Measurements from ENCODE around the gene ATPAF1. TPM values are rescaled to one million over a fixed set of nuclear protein-coding genes. Genes with fewer than 3 reads are reported as not detected.

The ATPAF1 gene
- total RNA-seq, 1 donor, result 53.6 TPM

- no peak overlapping the region for H3K4me2 ChIP-seq (ENCODE audit: insufficient read depth, low read length)
- H3K9me3 ChIP-seq (ENCODE audit: low read depth, low read length), result no peaks in the 10 kb centered on the region
- peaks cover 9% of the 10 kb centered on the region for H3K4me1 ChIP-seq (ENCODE audit: insufficient read depth, low read length)
- no peak overlapping the region for H3K4me3 ChIP-seq (ENCODE audit: insufficient read depth, low read length)
- H4K20me1 ChIP-seq (ENCODE audit: insufficient read depth, low read length), result peaks cover 2% of the 10 kb centered on the region
- no peak overlapping the region for H2AFZ ChIP-seq (ENCODE audit: low read length)
- H3K79me2 ChIP-seq (ENCODE audit: insufficient read depth, low read length), result peaks cover 32% of the 10 kb centered on the region
- peaks cover 1% of the 10 kb centered on the region for H3K36me3 ChIP-seq (ENCODE audit: insufficient read depth, low read length)
- no peak overlapping the region for H3K27ac ChIP-seq (ENCODE audit: low read depth, low read length)
- TF ChIP-seq CTCF (IDR thresholded peaks at IDR 0.05; ENCODE audit: extremely low read depth, low read depth, low read length), result no peak
- no peak for DNase-seq (ENCODE audit: insufficient read length, low spot score, missing footprints)
- H3K27me3 ChIP-seq (ENCODE audit: insufficient read depth, low read length), result no peaks in the 10 kb centered on the region
Measured at GRCh38 chr1:46599059-46599970, 68.8 kb downstream of the ATPAF1 start.

GRCh38 chr1:46596846-46597245 is 71.3 kb downstream of the ATPAF1 start:
- Histone ChIP-seq H3K4me2 (ENCODE audit: insufficient read depth, low read length) (no peak overlapping the region), H3K9me3 (ENCODE audit: low read depth, low read length) (no peaks in the 10 kb centered on the region), H3K27me3 (ENCODE audit: insufficient read depth, low read length) (no peaks in the 10 kb centered on the region), H3K27ac (ENCODE audit: low read depth, low read length) (no peak overlapping the region), H3K4me1 (ENCODE audit: insufficient read depth, low read length) (peaks cover 3% of the 10 kb centered on the region), H3K4me3 (ENCODE audit: insufficient read depth, low read length) (no peak overlapping the region), H3K36me3 (ENCODE audit: insufficient read depth, low read length) (peaks cover 14% of the 10 kb centered on the region), H3K79me2 (ENCODE audit: insufficient read depth, low read length) (peaks cover 23% of the 10 kb centered on the region), H2AFZ (ENCODE audit: low read length) (no peak overlapping the region), H4K20me1 (ENCODE audit: insufficient read depth, low read length) (peaks cover 2% of the 10 kb centered on the region)
- TF ChIP-seq CTCF (IDR thresholded peaks at IDR 0.05; ENCODE audit: extremely low read depth, low read depth, low read length), result no peak
- DNase-seq (ENCODE audit: insufficient read length, low spot score, missing footprints), result no peak

GRCh38 chr1:46596036-46596435 is 72.1 kb downstream of the ATPAF1 start:
- Histone ChIP-seq H3K4me3 (ENCODE audit: insufficient read depth, low read length) (no peak overlapping the region), H4K20me1 (ENCODE audit: insufficient read depth, low read length) (peaks cover 2% of the 10 kb centered on the region), H3K27me3 (ENCODE audit: insufficient read depth, low read length) (no peaks in the 10 kb centered on the region), H3K79me2 (ENCODE audit: insufficient read depth, low read length) (peaks cover 16% of the 10 kb centered on the region), H3K4me2 (ENCODE audit: insufficient read depth, low read length) (no peak overlapping the region), H2AFZ (ENCODE audit: low read length) (no peak overlapping the region), H3K4me1 (ENCODE audit: insufficient read depth, low read length) (peaks cover 3% of the 10 kb centered on the region), H3K36me3 (ENCODE audit: insufficient read depth, low read length) (peaks cover 21% of the 10 kb centered on the region), H3K27ac (ENCODE audit: low read depth, low read length) (no peak overlapping the region), H3K9me3 (ENCODE audit: low read depth, low read length) (no peaks in the 10 kb centered on the region)
- no peak for DNase-seq (ENCODE audit: insufficient read length, low spot score, missing footprints)
- no peak for TF ChIP-seq CTCF (IDR thresholded peaks at IDR 0.05; ENCODE audit: extremely low read depth, low read depth, low read length)

- H3K4me1 ChIP-seq (ENCODE audit: insufficient read depth, low read length), result peaks cover 3% of the 10 kb centered on the region
- no peak for DNase-seq (ENCODE audit: insufficient read length, low spot score, missing footprints)
- H3K9me3 ChIP-seq (ENCODE audit: low read depth, low read length), result no peaks in the 10 kb centered on the region
- no peaks in the 10 kb centered on the region for H3K27me3 ChIP-seq (ENCODE audit: insufficient read depth, low read length)
- TF ChIP-seq CTCF (IDR thresholded peaks at IDR 0.05; ENCODE audit: extremely low read depth, low read depth, low read length), result no peak
- peaks cover 28% of the 10 kb centered on the region for H3K36me3 ChIP-seq (ENCODE audit: insufficient read depth, low read length)
- no peak overlapping the region for H3K4me3 ChIP-seq (ENCODE audit: insufficient read depth, low read length)
- peaks cover 2% of the 10 kb centered on the region for H4K20me1 ChIP-seq (ENCODE audit: insufficient read depth, low read length)
- H3K4me2 ChIP-seq (ENCODE audit: insufficient read depth, low read length), result no peak overlapping the region
- H3K27ac ChIP-seq (ENCODE audit: low read depth, low read length), result no peak overlapping the region
- H3K79me2 ChIP-seq (ENCODE audit: insufficient read depth, low read length), result peaks cover 16% of the 10 kb centered on the region
- H2AFZ ChIP-seq (ENCODE audit: low read length), result no peak overlapping the region
Measured at GRCh38 chr1:46595127-46595526, 73.0 kb downstream of the ATPAF1 start.
